ENCODE results near the gene KRTAP10-10.
A peak's percentile ranks its signal among the peaks of the same experiment; 100 is the strongest.
"Not testable (repeated sequence)": the region's sequence is repeated elsewhere in the genome, so short reads cannot be mapped to it uniquely, and the experiment has no call there.

The KRTAP10-10 gene

DNA sequence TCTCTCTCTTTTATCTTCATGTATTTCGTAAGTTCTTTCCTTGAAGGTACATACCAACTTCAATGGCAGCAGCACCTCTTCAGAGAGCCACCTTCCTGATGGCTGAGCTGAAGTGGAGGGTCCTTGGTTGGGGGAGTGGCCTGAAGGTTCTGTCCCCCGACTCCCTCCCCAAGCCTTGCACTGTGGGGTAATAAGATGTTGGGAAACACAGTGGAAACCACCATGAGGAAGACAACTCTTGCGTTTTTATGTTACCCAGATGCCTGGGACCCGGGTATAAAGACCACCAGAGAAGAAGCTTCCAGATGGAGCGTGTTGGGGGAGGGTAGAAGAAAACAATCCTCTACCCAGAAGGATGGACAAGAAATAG, 21.4 kb downstream of the KRTAP10-10 start:
- H3K27me3 Mint-ChIP-seq: peaks cover 6% of the 10 kb centered on the region
- peak overlapping the region; percentile 97 for H3K27ac Mint-ChIP-seq

DNA sequence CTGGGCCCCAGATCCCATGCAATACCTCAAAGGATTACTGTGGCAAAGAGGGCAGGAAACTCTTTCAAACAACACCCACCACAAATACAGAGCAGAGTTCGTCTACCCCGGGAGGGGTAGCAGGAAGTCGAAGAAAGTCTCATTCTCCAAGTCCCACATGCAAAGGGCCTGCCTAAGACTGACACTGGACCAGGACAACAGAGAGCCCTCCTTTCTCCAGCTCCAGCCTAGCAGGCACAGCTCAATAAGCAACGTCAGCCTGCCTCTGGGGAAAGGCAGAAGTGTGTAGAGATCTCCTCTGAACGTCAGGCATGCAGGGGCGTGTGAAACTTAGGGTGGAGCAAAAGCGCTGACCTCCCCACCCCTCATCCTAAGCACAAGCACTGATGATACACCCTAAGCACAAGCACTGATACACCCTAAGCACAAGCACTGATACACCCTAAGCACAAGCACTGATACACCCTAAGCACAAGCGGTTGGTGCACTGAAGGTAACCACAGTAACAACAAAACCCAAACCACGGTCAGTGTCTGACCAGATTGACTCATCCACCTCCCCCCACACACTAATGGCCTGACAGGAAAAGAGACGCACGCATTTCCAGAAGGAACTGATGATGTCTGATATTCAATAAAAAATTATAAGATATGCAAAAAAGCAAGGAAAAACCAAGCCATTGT, 21.9 kb downstream of the KRTAP10-10 start:
- Mint-ChIP-seq H3K27ac (peak overlapping the region; percentile 97), H3K9me3 (peaks cover 60% of the 10 kb centered on the region), H3K27me3 (peaks cover 6% of the 10 kb centered on the region), H3K4me1 (peaks cover 58% of the 10 kb centered on the region), H3K4me3 (no peak overlapping the region), H3K36me3 (peaks cover 60% of the 10 kb centered on the region)
- CTCF ChIA-PET: no interaction called here
- peak; percentile 45 for DNase-seq

More for the DNA sequence above, 21.4 kb downstream of the KRTAP10-10 start:
- no peak for DNase-seq
- CTCF ChIA-PET: interaction anchor here (1.6 kb wide), 1 partner anchor 12 kb away, joined by 4 read pairs; the partner anchor contains the start of gene KRTAP10-11
- Mint-ChIP-seq H3K4me3 (no peak overlapping the region), H3K4me1 (peaks cover 64% of the 10 kb centered on the region), H3K36me3 (peaks cover 65% of the 10 kb centered on the region), H3K9me3 (peaks cover 65% of the 10 kb centered on the region)

GRCh38 chr21:44661567-44661966, 24.4 kb downstream of the KRTAP10-10 start:
- CTCF ChIA-PET, DNase-seq, H3K4me3 Mint-ChIP-seq, H3K27ac Mint-ChIP-seq: not testable (repeated sequence)
- Mint-ChIP-seq H3K9me3 (peaks cover 49% of the 10 kb centered on the region), H3K27me3 (peaks cover 16% of the 10 kb centered on the region), H3K4me1 (peaks cover 38% of the 10 kb centered on the region), H3K36me3 (peaks cover 42% of the 10 kb centered on the region)

GRCh38 chr21:44664691-44665090, 27.5 kb downstream of the KRTAP10-10 start:
- CTCF ChIA-PET: interaction anchor here (1.0 kb wide), 1 partner anchor 46 kb away, joined by 3 read pairs; no protein-coding TSS in a partner anchor

GRCh38 chr21:44666401-44667320, 29.5 kb downstream of the KRTAP10-10 start, which contains the start of gene KRTAP12-2:
Gene KRTAP12-2 (minus strand): TSS chr21:44666927. CDS start chr21:44666886, 41 bp downstream.
- CTCF ChIA-PET: no interaction called here
- H3K4me1 Mint-ChIP-seq: no peaks in the 10 kb centered on the region
- peaks cover 38% of the 10 kb centered on the region for H3K9me3 Mint-ChIP-seq
- no peak within 1 kb of the TSS for H3K27ac Mint-ChIP-seq
- no peak for DNase-seq
- H3K36me3 Mint-ChIP-seq: peaks cover 7% of the 10 kb centered on the region
- H3K4me3 Mint-ChIP-seq: no peak within 1 kb of the TSS
- peaks cover 37% of the 10 kb centered on the region for H3K27me3 Mint-ChIP-seq

More at GRCh38 chr21:44664691-44665090, 27.5 kb downstream of the KRTAP10-10 start:
- peaks cover 31% of the 10 kb centered on the region for H3K27me3 Mint-ChIP-seq
- H3K4me3 Mint-ChIP-seq: no peak overlapping the region
- H3K36me3 Mint-ChIP-seq: peaks cover 14% of the 10 kb centered on the region
- peaks cover 7% of the 10 kb centered on the region for H3K4me1 Mint-ChIP-seq
- no peak overlapping the region for H3K27ac Mint-ChIP-seq
- no peak for DNase-seq
- peaks cover 28% of the 10 kb centered on the region for H3K9me3 Mint-ChIP-seq

GRCh38 chr21:44667612-44668011, 30.5 kb downstream of the KRTAP10-10 start:
- DNase-seq: no peak
- no peaks in the 10 kb centered on the region for H3K4me1 Mint-ChIP-seq
- H3K4me3 Mint-ChIP-seq: no peak overlapping the region
- H3K9me3 Mint-ChIP-seq: peaks cover 34% of the 10 kb centered on the region
- no peak overlapping the region for H3K27ac Mint-ChIP-seq
- H3K36me3 Mint-ChIP-seq: peaks cover 3% of the 10 kb centered on the region
- H3K27me3 Mint-ChIP-seq: peaks cover 35% of the 10 kb centered on the region
- CTCF ChIA-PET: no interaction called here

DNA sequence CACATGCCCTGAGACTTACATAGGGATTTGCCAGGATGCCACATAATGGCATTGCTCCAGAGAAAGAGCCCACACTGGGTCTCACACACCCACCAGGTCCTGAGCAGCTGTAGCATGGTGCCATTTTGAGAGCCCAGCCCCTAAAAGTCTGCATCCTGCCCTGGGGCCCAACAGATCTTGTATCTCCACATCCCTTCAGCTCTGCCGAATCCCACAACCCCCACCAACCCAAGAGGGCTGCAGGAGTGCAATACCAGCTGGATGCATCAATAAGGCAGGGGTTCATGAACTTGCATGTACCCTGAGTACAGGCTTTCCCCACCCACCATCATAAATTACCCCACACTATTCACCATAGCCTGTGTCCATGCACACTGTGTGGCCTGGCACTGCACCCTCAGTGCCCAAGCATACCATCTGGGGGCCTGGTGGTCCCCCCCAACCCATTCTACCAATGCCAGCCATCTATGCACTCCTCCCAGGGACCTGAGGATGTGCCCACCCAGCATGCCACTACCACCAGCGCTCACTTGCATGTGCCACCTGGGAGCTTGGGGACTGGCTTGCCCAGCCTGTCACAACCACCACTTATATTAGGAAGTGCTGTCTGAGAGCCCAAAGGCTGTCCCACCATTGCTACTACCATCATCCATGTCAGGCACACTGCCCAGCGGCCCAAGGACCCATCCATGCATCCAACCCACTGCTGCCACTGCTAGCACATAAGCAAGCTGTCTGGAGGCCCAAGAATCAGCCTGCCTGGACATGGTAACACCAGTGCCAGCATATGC, 33.7 kb downstream of the KRTAP10-10 start:
- Mint-ChIP-seq H3K9me3 (peaks cover 39% of the 10 kb centered on the region), H3K27me3 (peaks cover 41% of the 10 kb centered on the region), H3K4me1 (no peaks in the 10 kb centered on the region), H3K4me3 (no peak overlapping the region), H3K27ac (no peak overlapping the region), H3K36me3 (peaks cover 3% of the 10 kb centered on the region)
- no peak for DNase-seq
- CTCF ChIA-PET: no interaction called here

DNA sequence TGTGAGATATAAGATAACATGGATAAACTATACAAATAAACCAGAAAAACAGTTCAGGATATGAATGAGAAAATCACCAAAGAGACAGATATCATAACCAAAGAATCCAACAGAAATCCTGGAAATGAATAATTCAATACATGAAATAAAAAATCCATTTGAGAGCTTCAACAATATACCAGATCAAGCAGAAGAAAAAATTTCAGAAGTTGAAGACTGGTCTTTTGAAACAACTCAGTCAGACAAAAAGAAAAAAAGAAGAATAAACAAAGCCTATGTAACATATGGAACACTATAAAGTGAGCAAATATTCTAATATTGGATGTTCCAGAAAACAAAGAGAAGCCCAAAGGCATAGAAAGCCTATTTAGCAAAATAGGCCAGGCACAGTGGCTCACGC, 34.8 kb downstream of the KRTAP10-10 start:
- H3K36me3 Mint-ChIP-seq: peaks cover 3% of the 10 kb centered on the region
- no peaks in the 10 kb centered on the region for H3K4me1 Mint-ChIP-seq
- H3K9me3 Mint-ChIP-seq: peaks cover 39% of the 10 kb centered on the region
- H3K27ac Mint-ChIP-seq: no peak overlapping the region
- CTCF ChIA-PET: no interaction called here
- no peak for DNase-seq
- no peak overlapping the region for H3K4me3 Mint-ChIP-seq
- peaks cover 39% of the 10 kb centered on the region for H3K27me3 Mint-ChIP-seq

GRCh38 chr21:44677881-44678280, 40.7 kb downstream of the KRTAP10-10 start:
- Mint-ChIP-seq H3K4me3 (no peak overlapping the region), H3K36me3 (no peaks in the 10 kb centered on the region), H3K9me3 (peaks cover 10% of the 10 kb centered on the region), H3K4me1 (no peaks in the 10 kb centered on the region), H3K27me3 (peaks cover 33% of the 10 kb centered on the region), H3K27ac (no peak overlapping the region)
- CTCF ChIA-PET: no interaction called here
- no peak for DNase-seq

DNA sequence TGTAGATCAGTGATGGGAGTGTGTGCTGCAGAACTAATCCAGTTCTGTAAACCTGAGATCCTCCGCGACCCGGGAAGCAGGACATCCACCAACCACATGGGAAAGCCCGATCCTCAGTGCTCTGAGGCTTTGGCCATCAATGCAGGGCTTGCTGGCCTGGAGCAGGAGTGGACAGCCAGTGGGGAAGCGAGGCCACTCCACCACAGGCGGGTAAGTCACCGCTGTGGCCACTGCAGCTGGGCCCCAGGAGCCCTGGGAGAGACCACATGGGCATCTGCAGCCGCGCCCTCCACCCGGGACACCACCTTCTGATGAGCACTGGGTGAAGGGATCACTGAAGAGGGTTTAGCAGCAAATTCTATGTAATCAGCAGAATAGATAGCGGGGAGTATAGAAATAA, 44.0 kb downstream of the KRTAP10-10 start:
- H3K27me3 Mint-ChIP-seq: peaks cover 25% of the 10 kb centered on the region
- CTCF ChIA-PET: no interaction called here
- peaks cover 3% of the 10 kb centered on the region for H3K4me1 Mint-ChIP-seq
- no peak for DNase-seq
- H3K9me3 Mint-ChIP-seq: no peaks in the 10 kb centered on the region
- no peak overlapping the region for H3K4me3 Mint-ChIP-seq
- H3K36me3 Mint-ChIP-seq: no peaks in the 10 kb centered on the region
- no peak overlapping the region for H3K27ac Mint-ChIP-seq

- H3K4me1 Mint-ChIP-seq: peaks cover 7% of the 10 kb centered on the region
- H3K27ac Mint-ChIP-seq: no peak within 1 kb of the TSS
- H3K4me3 Mint-ChIP-seq: no peak within 1 kb of the TSS
- peaks cover 24% of the 10 kb centered on the region for H3K27me3 Mint-ChIP-seq
- H3K9me3 Mint-ChIP-seq: no peaks in the 10 kb centered on the region
- no peak for DNase-seq
- no peaks in the 10 kb centered on the region for H3K36me3 Mint-ChIP-seq
- CTCF ChIA-PET: no interaction called here
These were observed 44.9 kb downstream of the KRTAP10-10 start, which contains the start of gene KRTAP12-1 for GRCh38 chr21:44681861-44682579. Gene KRTAP12-1 (minus strand): TSS chr21:44682163. CDS start chr21:44682123, 40 bp downstream.

- Mint-ChIP-seq H3K4me1 (peaks cover 7% of the 10 kb centered on the region), H3K27me3 (peaks cover 25% of the 10 kb centered on the region), H3K36me3 (no peaks in the 10 kb centered on the region), H3K9me3 (no peaks in the 10 kb centered on the region), H3K27ac (no peak overlapping the region), H3K4me3 (no peak overlapping the region)
- DNase-seq: no peak
- CTCF ChIA-PET: no interaction called here
These were observed 45.5 kb downstream of the KRTAP10-10 start for GRCh38 chr21:44682580-44683151.

DNA sequence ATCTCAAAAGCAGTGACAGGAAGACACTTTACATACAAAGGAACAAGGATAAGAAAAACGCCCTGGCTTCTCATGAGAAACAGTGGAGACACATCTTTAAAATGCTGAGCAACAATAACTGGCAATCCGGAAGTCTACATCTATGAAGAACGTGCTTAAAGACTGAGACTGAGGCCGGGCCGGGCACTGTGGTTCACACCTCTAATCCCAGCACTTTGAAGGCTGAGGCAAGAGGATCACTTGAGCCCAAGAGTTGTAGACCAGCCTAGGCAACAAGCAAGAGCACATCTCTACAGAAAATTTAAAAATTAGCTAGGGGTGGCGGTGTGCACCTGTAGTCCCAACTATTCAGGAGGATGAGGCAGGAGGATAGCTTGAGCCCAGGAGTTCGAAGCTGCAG, 46.9 kb downstream of the KRTAP10-10 start:
- H3K9me3 Mint-ChIP-seq: no peaks in the 10 kb centered on the region
- no peak for DNase-seq
- peaks cover 7% of the 10 kb centered on the region for H3K4me1 Mint-ChIP-seq
- no peaks in the 10 kb centered on the region for H3K36me3 Mint-ChIP-seq
- H3K27ac Mint-ChIP-seq: no peak overlapping the region
- peaks cover 37% of the 10 kb centered on the region for H3K27me3 Mint-ChIP-seq
- H3K4me3 Mint-ChIP-seq: no peak overlapping the region
- CTCF ChIA-PET: no interaction called here
